DLD1 (cell line): ENCODE measurements around the gene PCNX4.

Experiments
- in situ Hi-C: cut with HindIII; loops from 2 replicates; pipeline ENCODE4 v1.10.0; 2017; ENCODE audit warnings: low sequenced_read_pairs

The PCNX4 gene

DNA sequence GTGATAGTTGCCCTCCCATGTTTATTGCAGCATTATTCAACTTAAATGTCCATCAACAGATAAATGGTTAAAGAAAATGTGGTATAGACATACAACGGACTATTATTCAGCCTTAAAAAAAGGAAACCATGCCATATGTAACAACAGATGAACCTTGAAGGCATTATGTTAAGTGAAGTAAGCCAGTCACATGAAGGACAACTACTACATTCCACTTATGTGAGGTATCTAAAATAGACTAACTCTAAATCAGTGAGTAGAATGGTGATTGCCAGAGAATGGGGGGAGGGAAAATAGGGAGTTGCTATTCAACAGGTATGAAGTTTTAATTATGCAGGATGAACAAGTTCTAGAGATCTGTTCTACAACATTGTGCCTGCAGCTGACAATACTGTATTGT lies 10.1 kb downstream of the PCNX4 start:
- in situ Hi-C loops, result no loop called here

DNA sequence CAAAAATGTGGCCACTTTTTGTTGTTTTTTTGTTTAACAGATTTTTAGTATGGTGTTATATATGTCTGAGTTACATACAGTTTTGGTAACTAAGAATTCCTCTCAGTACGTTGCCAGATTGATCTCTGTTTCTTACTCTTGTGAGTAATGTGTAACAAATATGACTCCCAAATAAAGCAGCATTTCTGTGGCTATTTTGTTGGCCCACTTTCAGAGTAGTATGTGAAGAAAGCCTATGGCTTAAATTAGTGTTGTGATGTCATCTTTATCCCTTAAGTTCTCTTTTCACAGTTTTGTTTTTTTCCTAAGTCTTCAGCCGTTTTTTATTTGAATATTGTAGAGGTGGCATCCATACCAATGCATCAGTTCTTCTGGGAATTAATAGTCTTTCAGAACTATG lies 10.7 kb downstream of the PCNX4 start:
- in situ Hi-C loops, result no loop called here

DNA sequence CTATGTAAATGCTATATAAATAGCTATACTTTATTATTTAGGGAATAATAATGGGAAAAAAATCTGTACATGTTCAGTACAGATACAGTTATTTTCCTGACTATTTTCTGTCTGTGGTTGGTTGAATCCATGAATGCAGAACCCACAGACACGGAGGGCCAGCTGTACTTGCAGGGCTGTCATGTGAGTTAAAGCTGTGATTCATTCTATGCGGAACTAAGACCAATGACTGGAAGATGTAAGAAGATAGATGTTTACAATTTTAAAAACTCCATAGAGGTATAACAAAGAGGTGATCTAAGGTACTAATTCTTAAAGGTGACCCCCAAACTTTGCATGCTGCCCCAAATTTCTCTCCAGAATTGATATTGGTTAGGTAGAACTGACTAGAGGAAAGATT lies 14.6 kb downstream of the PCNX4 start:
- in situ Hi-C loops, result no loop called here

DNA sequence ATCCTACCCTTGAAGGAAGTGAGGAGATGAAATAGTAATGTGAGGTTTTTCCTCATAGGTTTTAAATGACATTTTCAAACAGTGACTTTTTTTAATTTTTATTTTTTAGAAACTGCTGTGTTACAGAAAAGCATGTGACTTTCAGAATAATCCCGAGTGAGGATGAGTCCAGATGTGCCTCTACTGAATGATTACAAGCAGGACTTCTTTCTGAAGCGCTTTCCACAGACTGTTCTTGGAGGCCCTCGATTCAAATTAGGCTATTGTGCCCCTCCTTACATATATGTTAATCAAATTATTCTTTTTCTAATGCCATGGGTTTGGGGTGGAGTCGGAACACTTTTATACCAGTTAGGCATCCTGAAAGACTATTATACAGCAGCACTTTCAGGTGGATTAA lies 15.8 kb downstream of the PCNX4 start:
- in situ Hi-C loops, result no loop called here

DNA sequence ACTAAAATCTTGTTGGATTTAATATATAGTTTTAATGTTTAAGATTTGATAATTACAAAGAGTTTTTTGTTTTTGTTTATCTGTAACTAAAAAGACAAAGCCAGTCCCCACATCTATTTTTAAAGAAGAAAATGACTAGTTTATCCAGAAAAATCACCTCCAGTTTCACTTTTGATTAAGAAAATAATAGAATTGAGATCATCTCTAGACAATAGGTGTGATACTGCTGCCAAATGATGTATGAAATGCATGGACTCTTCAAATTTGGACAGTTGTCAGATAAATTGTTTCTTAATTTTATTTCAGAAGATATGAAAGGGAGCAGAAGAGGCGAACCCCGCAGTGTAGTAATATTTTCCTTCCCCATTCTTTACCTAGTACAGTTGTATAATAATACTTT lies 20.0 kb downstream of the PCNX4 start:
- in situ Hi-C loops, result no loop called here

DNA sequence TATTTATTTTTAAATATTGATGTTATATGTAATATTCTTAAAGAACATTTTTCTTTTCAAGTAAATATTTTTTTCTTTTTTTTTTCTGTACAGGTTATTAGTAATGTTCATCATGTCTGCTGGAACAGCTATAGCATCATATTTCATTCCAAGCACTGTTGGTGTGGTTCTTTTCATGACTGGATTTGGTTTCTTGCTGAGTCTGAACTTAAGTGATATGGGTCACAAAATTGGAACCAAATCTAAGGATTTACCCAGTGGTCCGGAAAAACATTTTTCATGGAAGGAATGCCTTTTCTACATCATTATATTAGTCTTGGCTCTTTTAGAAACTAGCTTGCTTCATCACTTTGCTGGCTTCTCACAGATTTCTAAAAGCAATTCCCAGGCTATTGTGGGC lies 23.2 kb downstream of the PCNX4 start:
- in situ Hi-C loops, result no loop called here

DNA sequence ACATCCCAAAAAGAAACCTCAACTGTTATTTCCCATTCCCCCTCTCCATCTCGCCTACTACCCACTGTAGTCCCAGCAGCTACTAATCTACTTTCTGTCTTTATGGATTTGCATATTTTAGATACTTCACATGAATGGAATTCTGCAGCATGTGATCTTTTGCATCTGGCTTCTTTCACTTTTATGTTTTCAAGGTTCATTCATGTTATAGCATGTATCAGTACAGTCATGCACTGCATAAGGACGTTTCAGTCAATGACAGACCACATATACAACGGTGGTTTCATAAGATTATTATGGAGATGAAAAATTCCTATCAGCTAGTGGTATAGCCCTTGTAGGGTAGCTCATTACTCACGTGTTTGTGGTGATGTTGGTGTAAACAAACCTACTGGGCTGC lies 24.5 kb downstream of the PCNX4 start:
- in situ Hi-C loops, result no loop called here

DNA sequence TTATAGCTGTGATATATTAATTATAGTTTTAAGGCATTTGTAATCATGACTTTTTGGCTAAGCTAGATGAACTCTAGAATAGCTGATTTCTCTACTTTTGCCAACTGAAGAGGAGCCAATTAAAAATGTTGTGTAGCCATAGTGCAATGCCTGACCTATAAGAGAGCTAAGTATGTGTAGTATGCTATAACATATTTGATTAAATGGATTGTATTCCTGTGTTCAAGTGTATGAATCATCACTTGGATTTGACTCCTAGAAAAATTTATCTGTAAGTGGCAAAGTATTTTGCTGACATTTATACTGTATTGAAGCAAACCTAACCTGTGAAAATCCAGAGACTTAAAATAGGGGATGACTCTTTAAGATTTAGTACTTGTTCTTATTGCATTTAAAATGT lies 34.2 kb downstream of the PCNX4 start:
- in situ Hi-C loops, result no loop called here

DNA sequence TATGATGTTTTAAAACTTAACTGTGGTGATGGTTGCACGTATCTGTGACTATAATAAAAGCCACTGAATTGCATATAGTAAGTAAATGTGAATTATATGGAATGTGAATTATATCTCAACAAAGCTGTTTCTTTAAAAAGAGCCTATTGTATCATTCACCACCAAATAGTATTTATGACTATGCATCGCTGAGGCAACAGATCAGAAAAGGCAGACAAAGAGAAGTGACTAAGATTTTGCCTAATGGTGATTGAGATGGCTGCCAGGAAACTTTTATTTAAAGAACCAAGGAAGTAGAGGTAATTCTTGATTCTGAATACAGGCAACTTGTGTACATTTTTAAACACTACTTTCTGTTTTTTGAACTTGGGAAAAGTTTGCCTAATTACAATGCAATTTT lies 41.8 kb downstream of the PCNX4 start:
- in situ Hi-C loops, result no loop called here

DNA sequence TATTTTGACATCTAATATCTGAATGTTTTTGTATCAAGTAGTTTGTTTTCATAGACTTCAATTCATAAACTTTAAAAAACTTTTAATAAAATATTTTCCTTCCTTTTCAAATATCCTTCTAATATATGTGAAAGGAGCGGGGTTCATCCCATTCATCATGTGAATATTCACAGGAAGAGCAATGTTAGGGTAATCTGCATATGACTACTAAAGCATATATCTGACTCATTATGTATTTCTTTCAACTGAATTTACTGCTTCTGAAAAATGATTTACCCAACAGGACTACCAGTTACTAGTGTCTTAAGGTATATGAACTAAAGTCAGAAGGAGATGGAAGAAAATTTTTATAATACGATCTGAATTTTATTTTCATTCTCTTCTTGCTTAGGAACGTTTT lies 43.0 kb downstream of the PCNX4 start:
- in situ Hi-C loops, result no loop called here

DNA sequence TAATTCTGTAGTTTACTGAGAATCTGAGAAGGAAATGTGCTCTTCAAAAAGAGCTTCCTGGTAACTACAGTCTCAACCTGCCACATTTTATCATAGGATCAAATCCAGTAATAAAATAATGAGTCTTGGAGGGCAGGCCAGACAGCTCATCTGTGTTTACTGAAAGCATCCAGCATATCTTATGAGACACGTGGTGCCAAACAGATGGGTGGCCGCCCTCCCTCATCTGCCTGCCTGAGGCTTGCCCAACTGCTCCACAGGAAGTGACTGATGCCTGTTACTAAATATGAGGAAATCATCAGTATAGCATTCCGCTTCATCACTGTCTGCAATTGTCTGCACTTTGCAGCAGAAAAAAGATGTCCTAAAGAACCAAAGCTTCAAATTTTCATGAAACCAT lies 60.0 kb downstream of the PCNX4 start:
- in situ Hi-C loops, result no loop called here

DNA sequence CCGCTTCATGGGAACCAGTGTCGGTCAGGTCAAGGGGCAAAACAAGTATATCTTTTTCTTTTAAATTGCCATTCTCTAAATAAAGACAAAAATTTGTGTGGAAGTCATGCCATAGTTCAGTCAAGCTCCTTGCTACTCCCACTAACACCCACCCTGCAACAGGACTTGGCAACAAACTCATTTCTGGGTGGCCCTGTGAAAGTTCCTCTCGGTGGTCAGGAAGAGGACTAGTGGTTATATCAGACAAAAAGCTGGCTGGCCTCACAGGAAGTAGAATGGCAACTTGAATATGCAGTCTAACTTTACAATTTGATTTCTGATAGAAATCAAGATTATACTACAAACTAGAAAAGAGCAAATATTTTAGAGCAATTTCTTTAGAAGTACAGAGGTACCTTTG lies 62.3 kb downstream of the PCNX4 start:
- in situ Hi-C loops, result no loop called here

DNA sequence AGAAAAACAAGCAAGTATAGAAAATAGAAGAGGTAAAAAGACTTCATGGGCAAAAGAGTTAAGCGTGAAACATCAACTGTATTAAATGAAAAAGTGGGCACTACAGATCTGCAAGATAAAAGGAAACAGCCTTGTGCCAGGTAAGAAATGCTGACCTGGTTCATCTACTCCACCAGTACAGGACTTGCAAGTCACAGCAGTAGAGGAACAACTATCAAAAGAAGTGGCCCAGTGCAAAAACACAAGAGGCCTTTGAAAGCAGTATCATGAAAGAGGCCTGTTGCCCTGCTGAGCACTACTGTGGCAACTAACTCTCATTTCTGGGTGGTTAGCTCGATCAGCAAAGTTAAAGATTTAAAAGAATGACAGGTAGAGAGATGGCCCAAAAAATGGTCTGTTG lies 62.9 kb downstream of the PCNX4 start:
- in situ Hi-C loops, result no loop called here

DNA sequence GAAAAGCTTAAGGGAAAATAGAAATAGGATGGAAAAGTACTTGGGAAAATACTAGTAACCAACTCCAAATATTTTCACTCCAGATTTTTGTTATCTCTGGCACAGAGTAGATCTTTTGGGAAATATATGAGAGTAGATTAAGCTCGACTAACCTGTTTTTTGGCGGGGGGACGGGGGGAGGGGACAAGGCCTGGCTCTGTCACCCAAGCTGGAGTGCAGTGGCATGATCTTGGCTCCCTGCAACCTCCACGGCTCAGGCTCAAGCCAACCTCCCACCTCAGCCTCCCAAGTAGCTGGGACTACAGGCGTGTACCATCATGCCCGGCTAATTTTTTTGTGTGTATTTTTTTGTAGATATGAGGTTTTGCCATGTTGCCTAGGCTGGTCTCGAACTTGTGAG lies 68.7 kb downstream of the PCNX4 start:
- in situ Hi-C loops, result no loop called here

DNA sequence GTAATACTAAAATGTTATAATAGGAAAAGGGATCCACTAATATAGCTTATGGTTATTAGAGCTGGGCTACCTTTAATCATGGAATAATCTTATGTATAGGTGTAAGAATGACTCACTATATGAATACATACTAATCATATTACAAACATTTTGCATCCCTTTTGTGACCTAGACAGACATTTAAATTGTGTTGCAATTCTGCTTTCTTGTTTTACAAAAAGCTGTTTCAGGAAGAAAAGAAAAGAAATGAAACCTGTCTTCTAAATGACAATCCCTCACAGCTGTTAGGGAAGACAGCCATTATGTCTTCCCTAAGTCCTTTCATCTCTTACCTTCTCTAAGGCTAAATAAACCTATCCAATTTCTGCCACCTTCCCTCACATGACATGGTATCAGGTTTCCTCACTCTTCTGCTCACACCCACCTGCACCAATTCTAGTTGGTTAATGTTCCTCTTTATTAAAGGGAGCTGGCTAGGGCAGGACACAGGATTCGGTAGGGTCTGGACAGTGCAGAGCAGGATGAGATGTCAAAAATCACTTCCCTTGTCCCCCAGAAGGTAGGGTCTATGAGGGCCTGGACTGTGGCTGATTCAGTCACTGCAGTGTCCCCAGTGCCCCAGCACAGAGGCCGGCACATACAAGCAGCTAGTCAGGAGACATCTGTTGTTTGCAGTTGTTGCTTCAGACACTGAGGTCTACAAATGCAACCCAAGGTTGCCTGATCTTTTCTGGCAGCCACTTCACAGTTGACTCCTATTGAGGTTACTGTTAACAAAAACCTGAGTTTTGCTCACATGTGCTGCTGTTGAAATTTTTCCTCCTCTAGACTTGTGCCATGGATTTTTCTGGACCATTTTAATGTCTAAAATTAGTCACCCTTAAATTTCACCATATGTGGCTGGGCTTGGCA lies 69.7 kb downstream of the PCNX4 start:
- in situ Hi-C loops, result no loop called here

DNA sequence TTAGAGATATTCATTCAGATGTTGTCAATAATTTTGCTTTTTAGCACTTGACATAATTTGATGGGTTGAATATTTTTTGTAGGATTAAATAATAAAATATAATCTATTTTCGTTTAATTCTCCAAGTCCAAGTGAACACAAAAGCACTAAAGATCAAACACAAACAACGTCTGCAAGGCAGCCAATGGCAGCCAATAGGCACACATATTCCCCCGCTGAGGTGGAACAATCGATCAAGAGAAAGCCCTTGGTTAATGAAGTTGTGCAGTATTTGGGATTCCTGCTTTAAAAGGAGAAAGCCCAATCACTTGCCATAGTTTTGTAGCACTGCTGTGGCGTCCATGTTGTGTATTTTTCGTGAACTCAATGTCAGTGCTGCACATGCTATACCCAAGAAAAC lies 72.0 kb downstream of the PCNX4 start:
- in situ Hi-C loops, result no loop called here

DNA sequence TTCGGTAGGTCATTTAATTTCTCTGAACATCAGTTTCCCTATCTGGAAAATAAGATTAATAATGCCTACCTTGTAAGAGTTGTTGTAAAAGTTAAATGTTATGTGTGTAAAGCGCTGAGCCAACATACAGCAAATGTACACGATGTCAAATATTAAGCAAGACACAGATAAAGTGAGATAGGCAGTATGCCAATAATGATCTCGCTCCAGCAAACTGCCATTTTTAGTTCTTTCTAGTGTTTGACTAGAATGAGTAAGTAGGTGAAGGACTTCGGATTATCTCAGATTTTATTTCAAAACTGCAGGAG lies 72.6 kb downstream of the PCNX4 start:
- in situ Hi-C loops, result no loop called here

DNA sequence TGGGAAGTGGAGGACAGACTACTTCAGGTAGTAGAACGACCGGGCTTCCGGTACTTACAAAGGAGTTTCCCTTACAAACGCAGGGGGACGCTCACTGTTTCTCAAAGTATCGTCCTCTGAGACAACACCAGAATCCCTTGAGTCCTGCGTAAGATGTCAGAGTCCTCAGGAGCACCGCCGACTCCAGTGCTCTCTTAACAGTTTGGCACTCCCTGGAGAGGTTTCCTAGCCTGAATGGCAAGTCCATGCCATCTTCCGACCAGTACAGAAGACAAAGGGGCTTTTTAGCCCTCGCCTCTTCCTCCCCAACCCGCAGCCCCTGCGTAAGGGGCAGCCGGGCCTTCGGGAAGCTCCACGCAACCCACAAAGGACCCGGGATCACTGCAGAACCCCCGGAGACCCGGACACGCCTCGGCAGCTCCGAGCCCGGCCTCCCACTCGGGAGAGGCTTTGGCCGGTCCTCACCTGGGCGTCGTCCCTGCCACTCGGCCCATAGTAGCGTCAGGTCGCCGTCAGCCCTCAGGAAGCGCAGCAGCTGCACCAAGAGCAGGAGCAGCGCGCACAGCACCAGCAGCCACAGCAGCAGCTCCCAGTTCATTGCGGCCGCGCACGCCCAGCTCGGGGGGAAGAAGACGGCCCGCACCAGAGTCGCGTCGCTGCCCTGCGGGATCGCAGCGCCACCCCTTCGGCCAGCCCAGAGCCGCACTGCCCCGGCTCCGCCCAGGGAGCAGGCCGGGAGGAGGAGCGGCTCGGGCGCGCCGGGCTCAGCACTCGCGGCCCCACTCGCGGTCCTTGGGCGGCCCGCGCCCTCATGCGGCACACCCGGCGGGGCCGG lies 73.2 kb downstream of the PCNX4 start, which contains the start of gene DHRS7:
DHRS7 (minus strand) TSS at position 687 of the 835 bp plus-strand sequence; CDS start at position 598, 89 bp downstream.
- in situ Hi-C loops, result no loop called here

DNA sequence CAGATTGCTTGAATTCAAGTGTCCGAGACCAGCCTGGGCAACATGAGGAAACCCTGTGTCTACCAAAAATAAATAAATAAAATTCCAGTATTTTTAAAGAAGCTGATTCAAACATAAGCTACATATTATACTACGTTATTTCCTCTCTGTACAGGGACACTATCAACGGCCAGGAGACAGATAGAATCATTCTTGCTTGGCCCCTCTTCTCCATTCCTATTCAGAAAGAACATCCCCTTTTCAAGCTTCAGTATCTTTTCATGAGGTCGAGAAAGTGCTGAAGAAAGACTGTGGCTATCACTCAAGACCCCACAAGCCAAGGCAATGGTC lies 73.8 kb downstream of the PCNX4 start:
- in situ Hi-C loops, result no loop called here

DNA sequence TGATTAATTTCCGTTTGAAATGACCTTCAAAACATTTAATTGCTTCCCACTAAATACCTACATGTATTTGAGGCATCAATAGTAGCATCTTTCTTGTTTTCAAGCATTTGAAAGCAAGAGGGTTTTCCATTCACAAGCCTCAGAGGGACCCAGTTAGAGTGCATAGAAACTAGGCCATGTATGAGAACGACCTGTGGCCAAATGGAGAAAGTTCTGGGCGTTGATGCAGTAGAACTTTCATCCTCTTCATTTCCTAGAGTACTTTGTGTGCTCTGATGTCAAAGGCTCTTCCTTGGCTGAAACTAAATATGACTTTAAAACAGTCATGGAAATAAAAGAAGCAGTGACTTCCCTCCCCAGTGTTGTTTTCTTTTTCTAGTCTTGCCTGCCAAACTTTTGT lies 74.4 kb downstream of the PCNX4 start:
- in situ Hi-C loops, result no loop called here

DNA sequence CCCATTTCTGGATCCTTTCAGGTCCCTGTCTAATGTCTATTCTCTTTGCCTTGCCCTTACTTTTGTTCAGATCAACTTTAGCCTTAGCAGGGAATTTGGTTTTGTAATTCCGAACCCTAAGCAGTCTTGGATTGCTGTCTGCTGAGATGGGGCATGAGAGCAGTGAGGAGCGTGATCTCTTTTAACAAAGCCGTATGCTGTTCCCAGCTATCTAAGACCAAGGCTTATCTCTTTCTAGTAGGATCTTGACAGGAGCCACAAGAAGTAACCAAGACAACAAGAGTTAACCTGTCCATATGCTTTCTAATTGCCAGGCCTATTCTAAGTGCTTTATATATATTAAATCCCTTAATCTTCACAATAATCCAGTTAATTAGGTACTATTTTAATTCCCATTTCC lies 78.0 kb downstream of the PCNX4 start:
- in situ Hi-C loops, result loop anchor here (10.0 kb wide), 1 partner anchor 205 kb away; no protein-coding TSS in a partner anchor

DNA sequence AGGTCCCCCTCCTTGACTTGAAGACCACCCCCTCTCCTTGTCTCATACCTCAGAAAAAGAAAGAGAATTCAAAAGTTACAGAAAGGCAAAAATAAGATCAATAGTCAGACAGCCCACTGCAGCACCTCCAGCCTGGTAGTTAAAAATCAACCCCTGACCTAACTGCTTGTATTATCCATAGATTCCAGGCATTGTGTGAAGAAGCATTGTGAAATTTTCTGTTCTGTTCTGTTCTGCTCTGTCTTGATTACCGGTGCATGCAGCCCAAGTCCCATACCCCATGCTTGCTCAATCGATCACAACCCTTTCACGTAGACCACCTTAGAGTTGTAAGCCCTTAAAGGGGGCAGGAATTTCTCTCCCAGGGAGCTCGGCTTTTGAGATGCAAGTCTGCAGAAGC lies 79.2 kb downstream of the PCNX4 start:
- in situ Hi-C loops, result loop anchor here (10.0 kb wide), 1 partner anchor 206 kb away; no protein-coding TSS in a partner anchor
